Tibial nerve (tissue), 4 donors: ENCODE results near the gene LARP7. TPM values are rescaled to one million over a fixed set of nuclear protein-coding genes. Genes with fewer than 3 reads are reported as not detected.
A peak's percentile ranks its signal among the peaks of the same experiment; 100 is the strongest.
"Not testable (repeated sequence)": the region's sequence is repeated elsewhere in the genome, so short reads cannot be mapped to it uniquely, and the experiment has no call there.

ENCODE experiments used
- DNase-seq, 2 donors: peaks; one replicate each; pipeline ENCODE4 v3.0.0-alpha.2; 2019; ENCODE audit warnings: low spot score in 2 of 2
- H3K27ac ChIP-seq, 4 donors: fragments of 200-600 bp; sonication (generic) in 3 of 4; one replicate each; pipeline ENCODE4 v1.5.1; 2017 to 2019; ENCODE audit warnings: mild to moderate bottlenecking in 1 of 4
- H3K27me3 ChIP-seq, 2 donors: fragments of 200-600 bp; sonication (generic) in 1 of 2; one replicate each; pipeline versions ENCODE4 v1.5.1 to v1.6.0; 2017 to 2019
- H3K36me3 ChIP-seq, 3 donors: fragments of 200-600 bp; sonication (generic); one replicate each; pipeline ENCODE4 v1.5.1; 2018 to 2019
- H3K4me1 ChIP-seq, 4 donors: fragments of 200-600 bp; sonication (generic) in 3 of 4; one replicate each; pipeline ENCODE4 v1.5.1; 2017 to 2019
- H3K4me3 ChIP-seq, 4 donors: fragments of 200-600 bp; sonication (generic) in 3 of 4; one replicate each; pipeline ENCODE4 v1.5.1; 2017 to 2019; ENCODE audit warnings: mild to moderate bottlenecking in 1 of 4, moderate library complexity in 1 of 4
- H3K9me3 ChIP-seq, 4 donors: fragments of 200-600 bp; sonication (generic) in 3 of 4; one replicate each; pipeline ENCODE4 v1.5.1; 2017 to 2019
- CTCF ChIP-seq, 5 experiments: fragments of 200-600 bp in 3 of 5; fragments of 450-650 bp in 2 of 5; sonication (generic) in 3 of 5; IDR thresholded peaks; one replicate each; pipeline ENCODE4 v1.5.1; 2016 to 2019; ENCODE audit warnings: antibody characterized with exemption in 5 of 5, mild to moderate bottlenecking in 3 of 5, moderate library complexity in 2 of 5
- EP300 ChIP-seq, 2 donors: sonication (generic); formaldehyde crosslinking; IDR thresholded peaks; one replicate each; pipeline ENCODE4 v1.6.1; 2017; ENCODE audit warnings: antibody characterized with exemption in 2 of 2, mild to moderate bottlenecking in 1 of 2
- POLR2A ChIP-seq, 2 donors: fragments of 450-650 bp; IDR thresholded peaks; one replicate each; pipeline ENCODE4 v1.6.1; 2017; ENCODE audit warnings: antibody characterized with exemption in 2 of 2, mild to moderate bottlenecking in 2 of 2, moderate library complexity in 2 of 2
- WGBS, 2 donors: methylation state at CpG; one replicate each; pipeline ENCODE4 v1.1.5; 2018; 5-methylcytosine and 5-hydroxymethylcytosine counted together
- small RNA-seq: library from RNA; depleted of rRNA; stranded (forward); fragments of <200 nt; gene quantifications from one replicate; pipeline ENCODE3, GENCODE V24; 2016
- total RNA-seq, 4 donors: library from RNA; depleted of rRNA; stranded (reverse); fragments of >200 nt; gene quantifications; one replicate each; pipeline ENCODE4 v1.1.0, GENCODE V29; 2016

Gene LARP7
- total RNA-seq, 4 donors from 2014 or later: 29.4 to 47.3 (median 40.4) TPM

GRCh38 chr4:112702892-112703291, 65.9 kb downstream of the LARP7 start:
- DNase-seq: no peak
- no peaks in the 10 kb centered on the region for H3K9me3 ChIP-seq
- TF ChIP-seq CTCF (IDR thresholded peaks at IDR 0.05) (no peak), EP300 (IDR thresholded peaks at IDR 0.05) (no peak), POLR2A (IDR thresholded peaks at IDR 0.05) (no peak)

DNA sequence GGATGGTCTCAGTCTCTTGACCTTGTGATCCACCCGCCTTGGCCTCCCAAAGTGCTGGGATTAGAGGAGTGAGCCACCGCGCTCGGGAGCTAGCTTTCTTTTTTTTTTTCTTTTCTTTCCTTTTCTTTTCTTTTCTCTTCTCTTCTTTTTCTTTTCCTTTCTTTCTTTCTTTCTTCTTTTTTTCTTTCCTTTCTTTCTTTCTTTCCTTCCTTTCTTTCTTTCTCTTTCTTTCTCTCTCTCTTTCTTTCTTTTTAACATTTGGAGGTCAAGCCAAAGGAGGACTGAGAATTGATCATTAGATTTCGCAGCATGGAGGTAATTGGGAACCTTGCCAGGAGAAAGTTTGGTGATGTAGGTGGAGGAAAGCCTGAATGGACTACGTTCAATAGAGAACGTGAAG, 67.4 kb downstream of the LARP7 start:
- H3K4me1 ChIP-seq: peaks cover 0 to 21% (median 2%) of the 10 kb centered on the region in 4 donors
- no peak for DNase-seq
- H3K27me3 ChIP-seq: peaks cover 0 to 29% of the 10 kb centered on the region in 2 donors
- no peak overlapping the region for H3K27ac ChIP-seq
- 80 to 85% methylated on average over 7 of the region's 7 CpGs for WGBS, 2 donors
- H3K9me3 ChIP-seq: no peaks in the 10 kb centered on the region
- TF ChIP-seq POLR2A (IDR thresholded peaks at IDR 0.05): no peak
- TF ChIP-seq CTCF (IDR thresholded peaks at IDR 0.05): no peak
- TF ChIP-seq EP300 (IDR thresholded peaks at IDR 0.05): no peak
- no peak overlapping the region for H3K4me3 ChIP-seq
- no peaks in the 10 kb centered on the region for H3K36me3 ChIP-seq

More at GRCh38 chr4:112702892-112703291, 65.9 kb downstream of the LARP7 start:
- no peak overlapping the region for H3K27ac ChIP-seq
- H3K4me3 ChIP-seq: no peak overlapping the region
- WGBS, 2 donors: 94 to 100% methylated on average over 1 of the region's 1 CpG
- peaks cover 0 to 21% (median 2%) of the 10 kb centered on the region in 4 donors for H3K4me1 ChIP-seq
- no peaks in the 10 kb centered on the region for H3K36me3 ChIP-seq
- peaks cover 0 to 26% of the 10 kb centered on the region in 2 donors for H3K27me3 ChIP-seq

DNA sequence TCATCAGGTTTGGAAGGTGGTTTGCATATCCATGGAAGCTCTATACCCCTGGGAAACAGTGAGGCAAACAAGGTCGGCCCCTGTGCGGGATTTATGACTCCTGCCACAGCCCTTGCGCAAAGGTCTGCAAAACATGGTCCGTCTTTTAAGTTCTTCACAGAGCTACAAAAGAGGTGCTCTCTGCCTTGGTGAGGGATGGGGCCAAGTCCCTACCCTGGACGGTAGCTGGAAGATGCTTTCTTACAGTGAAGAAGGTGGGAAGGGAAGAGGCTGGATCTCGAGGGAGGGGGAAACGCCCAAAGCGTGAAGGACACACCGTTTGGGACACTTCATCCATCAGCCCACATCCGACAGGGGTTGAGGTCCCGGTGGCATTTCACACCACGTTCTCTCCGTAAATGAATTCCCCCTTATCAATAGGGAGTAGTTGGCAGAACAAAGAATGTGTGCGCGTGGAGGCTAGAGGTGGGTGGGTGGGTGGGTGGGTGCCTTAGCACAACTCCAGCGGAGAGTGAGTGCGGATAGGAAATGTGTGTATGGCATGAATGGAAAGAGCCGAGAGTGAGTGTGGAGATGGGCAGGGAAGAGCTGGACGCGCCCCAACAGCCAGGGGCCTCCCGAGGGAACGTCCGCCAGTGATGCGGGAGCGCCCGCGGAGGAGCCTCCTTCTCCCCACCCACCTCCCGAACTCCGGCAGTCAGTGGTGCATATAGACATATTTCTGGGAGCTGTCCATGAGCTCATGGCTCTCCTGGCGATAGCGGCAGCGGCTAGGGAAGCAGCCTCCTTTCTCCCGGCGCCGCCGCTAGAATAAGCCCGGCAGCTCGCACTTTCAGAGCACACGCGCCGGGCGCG, 68.3 kb downstream of the LARP7 start:
- TF ChIP-seq EP300 (IDR thresholded peaks at IDR 0.05) (no peak), CTCF (IDR thresholded peaks at IDR 0.05) (no peak), POLR2A (IDR thresholded peaks at IDR 0.05) (no peak)
- peak in 1 of 2 donors; percentile 19 for DNase-seq
- Histone ChIP-seq H3K27ac (no peak overlapping the region), H3K4me1 (peaks cover 0 to 21% (median 2%) of the 10 kb centered on the region in 4 donors), H3K27me3 (peaks cover 0 to 29% of the 10 kb centered on the region in 2 donors), H3K4me3 (peak overlapping the region; percentile 35 to 65 (median 45)), H3K9me3 (no peaks in the 10 kb centered on the region), H3K36me3 (no peaks in the 10 kb centered on the region)
- whole genome bisulfite sequencing, 2 donors: 4 to 5% methylated on average over 29 of the region's 43 CpGs

DNA sequence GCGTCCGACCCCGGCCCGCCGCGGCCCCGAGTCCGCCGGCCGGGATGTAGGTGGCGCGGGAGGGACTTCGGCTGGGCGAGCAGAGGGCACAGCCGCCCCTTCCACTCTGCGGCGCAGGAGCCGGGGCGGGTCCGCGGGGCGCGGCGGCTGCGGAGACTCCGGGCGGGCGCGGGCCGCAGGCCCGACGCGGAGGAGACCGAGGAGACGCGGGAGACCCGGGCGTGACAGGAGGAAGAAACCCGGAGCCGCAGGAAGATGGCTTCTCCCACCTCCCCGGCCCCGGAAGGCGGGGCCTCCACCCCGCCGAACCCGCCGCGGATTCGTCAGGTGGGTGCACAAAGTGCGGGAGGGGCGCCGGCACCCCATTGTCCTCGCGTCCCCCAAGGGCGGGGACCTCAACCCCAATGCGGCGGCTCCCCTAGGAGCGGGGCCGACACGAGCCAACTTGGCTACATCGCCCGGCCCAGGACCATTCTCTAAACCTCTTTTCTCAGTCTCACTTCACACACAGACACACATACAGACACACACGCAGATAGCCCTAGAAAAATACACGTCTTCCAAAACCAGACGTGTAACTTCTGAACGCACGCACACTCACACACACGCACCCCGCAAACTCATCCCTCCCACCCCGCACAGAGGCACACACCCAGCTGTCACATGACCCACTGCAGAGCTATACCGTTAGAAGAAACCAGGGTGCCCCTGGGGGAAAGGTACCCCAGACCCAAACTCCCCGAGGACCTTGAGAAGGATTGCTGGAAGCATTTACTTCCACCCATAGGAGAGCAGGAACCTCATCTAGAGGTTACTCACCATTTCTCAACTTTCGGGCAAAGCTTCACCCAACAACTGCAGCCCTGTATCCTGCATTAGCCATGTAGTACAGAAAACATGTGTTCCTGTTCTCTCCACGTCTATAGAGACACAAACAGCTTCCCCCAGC, 69.2 kb downstream of the LARP7 start:
- not testable (repeated sequence) for H3K9me3 ChIP-seq, H3K36me3 ChIP-seq, H3K27ac ChIP-seq
- WGBS, 2 donors: 1% methylated on average over 32 to 36 of the region's 74 CpGs
- Histone ChIP-seq H3K4me1 (peaks cover 0 to 21% (median 2%) of the 10 kb centered on the region in 4 donors), H3K4me3 (peak overlapping the region; percentile 35 to 65 (median 52)), H3K27me3 (peaks cover 0 to 29% of the 10 kb centered on the region in 2 donors)
- peak in 1 of 2 donors; percentile 6 for DNase-seq

- peaks cover 0 to 29% of the 10 kb centered on the region in 2 donors for H3K27me3 ChIP-seq
- no peak for TF ChIP-seq EP300 (IDR thresholded peaks at IDR 0.05)
- no peak for TF ChIP-seq CTCF (IDR thresholded peaks at IDR 0.05)
- TF ChIP-seq POLR2A (IDR thresholded peaks at IDR 0.05): no peak
- WGBS, 2 donors: 11 to 20% methylated on average over 4 of the region's 4 CpGs
- H3K4me3 ChIP-seq: peak overlapping the region in 2 of 4 donors; percentile 52 to 65
- H3K4me1 ChIP-seq: peaks cover 0 to 21% (median 2%) of the 10 kb centered on the region in 4 donors
- no peak for DNase-seq
- H3K36me3 ChIP-seq: no peaks in the 10 kb centered on the region
- H3K9me3 ChIP-seq: no peaks in the 10 kb centered on the region
- H3K27ac ChIP-seq: no peak overlapping the region
Observed at GRCh38 chr4:112706840-112707207, 69.9 kb downstream of the LARP7 start.

Small RNAs within 50 kb of the gene (small RNA-seq; reads per million reads assigned to genes)
- gene MIR302A: not detected
- gene MIR302C: not detected
- gene MIR302D: not detected
- gene MIR367: not detected
- not detected for gene WRBP1

Other genes with a start within 250 kb of the LARP7 start
- gene NEUROG2, start 121.0 kb upstream of the LARP7 start, total RNA-seq: not detected
- 1 to 10 TPM; 2.5 to 9.4 (median 6.5) TPM for gene ZGRF1, start 234 bp upstream of the LARP7 start, total RNA-seq